ENCODE results near the gene MUSTN1.

DNA sequence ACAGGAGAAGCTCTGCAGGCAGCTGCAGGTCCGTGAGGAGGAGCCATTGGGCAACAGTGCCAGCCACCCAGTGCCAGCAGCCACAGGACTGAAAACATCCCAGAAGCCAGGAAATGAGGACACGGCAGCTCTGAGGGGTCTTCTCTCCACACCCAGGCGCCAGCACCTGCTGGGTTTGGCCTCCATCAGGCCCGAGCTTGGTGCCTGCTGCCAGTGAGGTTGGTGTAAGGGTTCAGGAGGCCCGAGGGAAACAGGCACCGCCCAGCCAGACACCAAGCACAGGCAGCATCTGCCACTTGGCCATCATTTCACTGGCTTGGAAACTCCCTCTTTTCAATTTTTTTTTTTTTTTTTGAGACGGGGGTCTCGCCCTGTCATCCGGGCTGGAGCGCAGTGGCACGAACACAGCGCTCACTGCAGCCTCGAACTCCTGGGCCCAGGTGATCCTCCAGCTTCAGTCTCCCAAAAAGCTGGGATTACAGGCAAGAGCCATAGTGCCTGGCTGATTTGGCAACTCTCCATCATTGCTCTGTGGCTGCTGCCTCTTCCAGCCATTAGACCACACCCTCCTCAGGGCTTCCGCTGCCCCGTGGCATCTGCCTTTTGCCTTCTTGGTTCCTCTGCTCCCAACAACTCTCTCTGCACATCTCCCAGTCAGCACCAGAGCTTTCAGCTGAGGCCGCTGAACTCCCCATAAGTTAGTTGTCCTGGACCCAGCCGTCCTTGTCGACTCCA lies 41.7 kb downstream of the MUSTN1 start:
- TF ChIP-seq, protein P1, sequence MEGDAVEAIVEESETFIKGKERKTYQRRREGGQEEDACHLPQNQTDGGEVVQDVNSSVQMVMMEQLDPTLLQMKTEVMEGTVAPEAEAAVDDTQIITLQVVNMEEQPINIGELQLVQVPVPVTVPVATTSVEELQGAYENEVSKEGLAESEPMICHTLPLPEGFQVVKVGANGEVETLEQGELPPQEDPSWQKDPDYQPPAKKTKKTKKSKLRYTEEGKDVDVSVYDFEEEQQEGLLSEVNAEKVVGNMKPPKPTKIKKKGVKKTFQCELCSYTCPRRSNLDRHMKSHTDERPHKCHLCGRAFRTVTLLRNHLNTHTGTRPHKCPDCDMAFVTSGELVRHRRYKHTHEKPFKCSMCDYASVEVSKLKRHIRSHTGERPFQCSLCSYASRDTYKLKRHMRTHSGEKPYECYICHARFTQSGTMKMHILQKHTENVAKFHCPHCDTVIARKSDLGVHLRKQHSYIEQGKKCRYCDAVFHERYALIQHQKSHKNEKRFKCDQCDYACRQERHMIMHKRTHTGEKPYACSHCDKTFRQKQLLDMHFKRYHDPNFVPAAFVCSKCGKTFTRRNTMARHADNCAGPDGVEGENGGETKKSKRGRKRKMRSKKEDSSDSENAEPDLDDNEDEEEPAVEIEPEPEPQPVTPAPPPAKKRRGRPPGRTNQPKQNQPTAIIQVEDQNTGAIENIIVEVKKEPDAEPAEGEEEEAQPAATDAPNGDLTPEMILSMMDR (IDR thresholded peaks at IDR 0.05; ENCODE audit: poor library complexity) = no peak
- no peak for TF ChIP-seq EZH2 (IDR thresholded peaks at IDR 0.05; ENCODE audit: borderline replicate concordance)

All from hepatocyte (in vitro differentiated cells).